Measurements from ENCODE around the gene RAPGEF3.

The RAPGEF3 gene

GRCh38 chr12:47790676-47791350 is 32.1 kb upstream of the RAPGEF3 start:
- DNase-seq = no peak

- DNase-seq = no peak
Measured at GRCh38 chr12:47789712-47790489, 31.2 kb upstream of the RAPGEF3 start.

- no peak for DNase-seq
Measured at GRCh38 chr12:47789141-47789540, 30.5 kb upstream of the RAPGEF3 start.

- DNase-seq = no peak
Measured at GRCh38 chr12:47787596-47788319, 29.1 kb upstream of the RAPGEF3 start.

GRCh38 chr12:47786662-47787280 is 28.1 kb upstream of the RAPGEF3 start:
- no peak for DNase-seq

GRCh38 chr12:47785887-47786661 is 27.4 kb upstream of the RAPGEF3 start:
- no peak for DNase-seq

GRCh38 chr12:47785036-47785886 is 26.6 kb upstream of the RAPGEF3 start:
- DNase-seq = no peak

GRCh38 chr12:47783821-47784819 is 25.4 kb upstream of the RAPGEF3 start:
- no peak for DNase-seq

- no peak for DNase-seq
Measured at GRCh38 chr12:47783024-47783755, 24.5 kb upstream of the RAPGEF3 start.

- DNase-seq = no peak
Measured at GRCh38 chr12:47782372-47782770, 23.7 kb upstream of the RAPGEF3 start.

GRCh38 chr12:47781479-47782371 is 23.0 kb upstream of the RAPGEF3 start:
- DNase-seq = no peak

GRCh38 chr12:47779943-47780504 is 21.3 kb upstream of the RAPGEF3 start:
- DNase-seq = no peak

GRCh38 chr12:47779301-47779942 is 20.7 kb upstream of the RAPGEF3 start:
- DNase-seq = peak; percentile 18

GRCh38 chr12:47778881-47779280 is 20.2 kb upstream of the RAPGEF3 start:
- no peak for DNase-seq

GRCh38 chr12:47777741-47778558 is 19.3 kb upstream of the RAPGEF3 start:
- DNase-seq = no peak

GRCh38 chr12:47777151-47777550 is 18.5 kb upstream of the RAPGEF3 start:
- no peak for DNase-seq
